ENCODE measurements around the gene VAMP1. TPM values are rescaled to one million over a fixed set of nuclear protein-coding genes. Genes with fewer than 3 reads are reported as not detected.

VAMP1 gene
- total and polyA plus RNA-seq, 12 donors, result 1.4 to 10.2 (median 3.0) TPM

DNA sequence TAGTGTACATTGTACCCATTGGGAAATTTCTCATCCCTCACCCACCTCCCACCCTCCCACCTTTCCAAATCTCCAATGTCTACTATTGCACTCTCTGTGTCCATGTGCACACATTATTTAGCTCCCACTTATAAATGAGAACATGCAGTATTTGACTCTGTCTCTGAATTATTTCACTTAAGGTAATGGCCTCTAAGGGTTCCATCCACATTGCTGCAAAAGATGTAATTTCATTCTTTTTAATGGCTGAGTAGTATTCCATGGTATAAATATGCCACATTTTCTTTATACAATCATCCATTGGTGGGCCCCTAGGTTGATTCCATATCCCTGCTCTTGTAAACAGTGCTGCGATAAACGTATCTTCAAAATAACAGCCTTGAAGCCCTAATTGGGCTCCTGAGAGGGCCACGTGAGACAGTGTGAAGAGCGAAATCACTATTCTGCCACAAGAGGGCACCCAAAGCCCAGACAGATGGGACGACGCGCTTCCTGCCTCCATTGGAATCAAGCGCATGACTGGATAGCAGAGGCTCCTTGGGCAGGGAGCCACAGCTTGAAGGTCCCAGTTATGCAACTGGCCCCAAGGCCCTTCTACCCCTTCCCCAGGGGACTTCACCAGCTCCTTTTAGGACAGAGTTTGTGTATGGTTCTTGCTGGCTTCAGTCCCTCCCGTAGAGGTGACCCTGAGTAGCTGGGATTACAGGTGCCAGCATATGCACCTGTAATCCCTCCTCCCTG, 47.0 kb downstream of the VAMP1 start:
- H3K27me3 ChIP-seq, result no peaks in the 10 kb centered on the region
- H3K27ac ChIP-seq, result peak overlapping the region in 2 of 10 donors; percentile 26 to 36
- H3K4me1 ChIP-seq, result peaks cover 0 to 21% (median 6%) of the 10 kb centered on the region in 9 donors
- intact Hi-C loops (cut with DNase I), result loop anchor here (1.0 to 10.0 kb wide), 11 partner anchors 39 to 135 kb away; partner anchors contain the start of genes GAPDH (in 3 of the 10) and IFFO1 (in 1 of the 10)
- H3K9me3 ChIP-seq, result no peaks in the 10 kb centered on the region
- WGBS, 2 donors, result 4 to 5% methylated on average over 9 of the region's 9 CpGs
- ATAC-seq, result peak; percentile 91 to 99 (median 98)
- H3K36me3 ChIP-seq, result no peaks in the 10 kb centered on the region
- DNase-seq, result peak; percentile 73 to 86
- TF ChIP-seq, protein P1, sequence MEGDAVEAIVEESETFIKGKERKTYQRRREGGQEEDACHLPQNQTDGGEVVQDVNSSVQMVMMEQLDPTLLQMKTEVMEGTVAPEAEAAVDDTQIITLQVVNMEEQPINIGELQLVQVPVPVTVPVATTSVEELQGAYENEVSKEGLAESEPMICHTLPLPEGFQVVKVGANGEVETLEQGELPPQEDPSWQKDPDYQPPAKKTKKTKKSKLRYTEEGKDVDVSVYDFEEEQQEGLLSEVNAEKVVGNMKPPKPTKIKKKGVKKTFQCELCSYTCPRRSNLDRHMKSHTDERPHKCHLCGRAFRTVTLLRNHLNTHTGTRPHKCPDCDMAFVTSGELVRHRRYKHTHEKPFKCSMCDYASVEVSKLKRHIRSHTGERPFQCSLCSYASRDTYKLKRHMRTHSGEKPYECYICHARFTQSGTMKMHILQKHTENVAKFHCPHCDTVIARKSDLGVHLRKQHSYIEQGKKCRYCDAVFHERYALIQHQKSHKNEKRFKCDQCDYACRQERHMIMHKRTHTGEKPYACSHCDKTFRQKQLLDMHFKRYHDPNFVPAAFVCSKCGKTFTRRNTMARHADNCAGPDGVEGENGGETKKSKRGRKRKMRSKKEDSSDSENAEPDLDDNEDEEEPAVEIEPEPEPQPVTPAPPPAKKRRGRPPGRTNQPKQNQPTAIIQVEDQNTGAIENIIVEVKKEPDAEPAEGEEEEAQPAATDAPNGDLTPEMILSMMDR (IDR thresholded peaks at IDR 0.05), result peak; percentile 84 to 95 (median 92)
- no peak overlapping the region for H3K4me3 ChIP-seq

DNA sequence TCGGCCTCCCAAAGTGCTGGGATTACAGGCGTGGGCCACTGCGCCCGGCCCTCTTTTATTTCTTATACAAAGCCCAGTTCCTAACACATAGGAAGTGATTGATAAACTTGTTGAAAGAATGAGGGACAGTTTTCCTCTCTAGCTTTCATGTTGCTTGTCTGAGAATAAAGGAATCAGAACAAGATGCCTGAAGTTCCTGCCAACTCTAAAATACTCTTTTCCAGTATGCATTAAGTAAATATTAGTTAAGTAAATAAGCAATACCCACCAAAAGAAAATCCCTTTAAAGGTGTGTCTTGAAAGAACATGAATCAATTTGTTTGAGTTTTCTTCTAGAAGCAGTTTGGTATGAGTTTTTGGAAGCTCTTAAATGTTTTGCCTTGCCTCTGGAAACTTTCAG, 50.1 kb downstream of the VAMP1 start:
- 83 to 84% methylated on average over 4 of the region's 4 CpGs for WGBS, 2 donors
- DNase-seq (no peak), ATAC-seq (no peak)
- TF ChIP-seq, protein P1 (IDR thresholded peaks at IDR 0.05), result no peak
- no peaks in the 10 kb centered on the region for H3K27me3 ChIP-seq
- no peak overlapping the region for H3K27ac ChIP-seq
- no peaks in the 10 kb centered on the region for H3K36me3 ChIP-seq
- intact Hi-C loops (cut with DNase I), result loop anchor here in 9 of 10 donors (5.0 to 10.0 kb wide), 5 partner anchors 42 to 137 kb away; partner anchors contain the start of genes GAPDH (in 3 of the 9) and IFFO1 (in 1 of the 9)
- no peaks in the 10 kb centered on the region for H3K9me3 ChIP-seq
- H3K4me3 ChIP-seq, result no peak overlapping the region
- H3K4me1 ChIP-seq, result peaks cover 0 to 17% (median 6%) of the 10 kb centered on the region in 9 donors

DNA sequence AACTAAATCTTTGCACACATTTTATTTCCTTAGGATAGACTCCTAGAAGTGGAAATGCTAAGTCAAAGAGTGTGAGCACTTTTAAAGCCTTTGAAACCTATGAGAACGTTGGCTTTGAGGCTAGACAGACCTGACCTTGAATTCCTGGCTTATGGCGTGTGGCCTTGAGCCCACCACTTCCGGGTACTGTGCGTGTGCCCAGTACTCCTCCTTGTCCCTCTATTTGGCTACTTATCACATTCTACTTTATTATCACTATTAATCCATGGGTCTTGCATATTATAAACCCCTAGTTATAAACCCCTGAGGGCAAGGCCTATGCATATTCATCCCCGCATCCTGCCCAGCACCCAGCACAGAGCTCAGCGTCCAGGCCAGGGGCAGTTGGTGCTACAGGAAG, 51.7 kb downstream of the VAMP1 start:
- Histone ChIP-seq H3K4me1 (peaks cover 0 to 15% (median 5%) of the 10 kb centered on the region in 9 donors), H3K36me3 (no peaks in the 10 kb centered on the region), H3K4me3 (no peak overlapping the region), H3K27ac (no peak overlapping the region), H3K9me3 (no peaks in the 10 kb centered on the region), H3K27me3 (no peaks in the 10 kb centered on the region)
- TF ChIP-seq, protein P1 (IDR thresholded peaks at IDR 0.05), result no peak
- no peak for ATAC-seq
- 69 to 87% methylated on average over 6 of the region's 6 CpGs for WGBS, 2 donors
- intact Hi-C loops (cut with DNase I), result no loop called here
- no peak for DNase-seq

DNA sequence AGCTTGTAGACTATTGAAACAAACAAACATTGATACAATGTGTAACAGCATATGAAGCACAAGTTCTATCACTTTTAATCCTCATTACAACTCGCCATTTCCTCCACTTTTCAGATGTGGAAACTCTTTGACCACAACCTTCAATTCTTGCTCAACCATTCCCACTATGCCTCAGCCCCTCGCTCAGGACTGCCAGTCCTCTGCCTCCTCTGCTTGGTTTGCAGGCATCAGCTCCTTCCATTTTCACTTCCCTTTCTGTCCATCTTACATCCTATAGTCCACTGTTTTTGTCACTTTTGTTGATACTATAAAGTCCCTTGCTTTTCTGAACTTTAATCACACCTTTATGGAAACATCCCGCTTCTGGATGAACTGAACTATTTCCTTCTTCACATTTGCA, 53.9 kb downstream of the VAMP1 start:
- Histone ChIP-seq H3K27me3 (no peaks in the 10 kb centered on the region), H3K27ac (peak overlapping the region in 1 of 10 donors; percentile 56), H3K4me1 (peaks cover 0 to 8% (median 0%) of the 10 kb centered on the region in 9 donors), H3K9me3 (no peaks in the 10 kb centered on the region), H3K4me3 (no peak overlapping the region), H3K36me3 (no peaks in the 10 kb centered on the region)
- TF ChIP-seq, protein P1 (IDR thresholded peaks at IDR 0.05), result no peak
- intact Hi-C loops (cut with DNase I), result no loop called here
- 89 to 93% methylated on average over 3 of the region's 3 CpGs for WGBS, 2 donors
- no peak for DNase-seq
- ATAC-seq, result peak in 5 of 8 donors; percentile 11 to 73 (median 54)

Other genes starting within 250 kb of the VAMP1 start
- gene PLEKHG6, start 160.0 kb downstream of the VAMP1 start, total RNA-seq, result 1 to 10 TPM in 2 of 10 donors, under 1 TPM in 3, not detected in 5; 0.13 to 1.9 (median 0.81) TPM
- 1 to 10 TPM; 1.1 to 1.6 TPM for gene PLEKHG6, start 160.0 kb downstream of the VAMP1 start, polyA plus RNA-seq
- 100 to 1,000 TPM in 1 of 10 donors, 10 to 100 TPM in 9; 29.4 to 100 (median 39.2) TPM for gene TNFRSF1A, start 128.6 kb downstream of the VAMP1 start, total RNA-seq
- 10 to 100 TPM; 34.4 to 75.7 TPM for gene TNFRSF1A, start 128.6 kb downstream of the VAMP1 start, polyA plus RNA-seq
- 1 to 10 TPM in 1 of 10 donors, under 1 TPM in 5, not detected in 4; 0.17 to 1.1 (median 0.49) TPM for gene SCNN1A, start 95.1 kb downstream of the VAMP1 start, total RNA-seq
- under 1 TPM; 0.15 to 0.23 TPM for gene SCNN1A, start 95.1 kb downstream of the VAMP1 start, polyA plus RNA-seq
- gene LTBR, start 86.5 kb downstream of the VAMP1 start, total RNA-seq, result 10 to 100 TPM; 14.1 to 49.1 (median 20.8) TPM
- gene LTBR, start 86.5 kb downstream of the VAMP1 start, polyA plus RNA-seq, result 10 to 100 TPM; 37.5 to 38.3 TPM
- 1 to 10 TPM in 1 of 10 donors, under 1 TPM in 3, not detected in 6; 0.30 to 3.4 (median 0.32) TPM for gene CD27, start 25.7 kb downstream of the VAMP1 start, total RNA-seq
- under 1 TPM; 0.28 to 0.59 TPM for gene CD27, start 25.7 kb downstream of the VAMP1 start, polyA plus RNA-seq
- gene TAPBPL, start 18.6 kb downstream of the VAMP1 start, total RNA-seq, result 10 to 100 TPM; 14.8 to 57.5 (median 17.8) TPM
- gene TAPBPL, start 18.6 kb downstream of the VAMP1 start, polyA plus RNA-seq, result 10 to 100 TPM in 1 of 2 donors, 1 to 10 TPM in 1; 7.9 to 16.7 TPM
- gene MRPL51, start 22.6 kb upstream of the VAMP1 start, total RNA-seq, result 100 to 1,000 TPM; 232 to 300 (median 255) TPM
- gene MRPL51, start 22.6 kb upstream of the VAMP1 start, polyA plus RNA-seq, result 100 to 1,000 TPM; 123 to 181 TPM
- gene NCAPD2, start 23.4 kb upstream of the VAMP1 start, total RNA-seq, result 10 to 100 TPM in 8 of 10 donors, 1 to 10 TPM in 2; 8.4 to 18.8 (median 13.1) TPM
- gene NCAPD2, start 23.4 kb upstream of the VAMP1 start, polyA plus RNA-seq, result 1 to 10 TPM; 5.4 to 5.8 TPM
- 1,000 to 10,000 TPM; 4,081 to 7,888 (median 4,666) TPM for gene GAPDH, start 63.8 kb upstream of the VAMP1 start, total RNA-seq
- gene GAPDH, start 63.8 kb upstream of the VAMP1 start, polyA plus RNA-seq, result 1,000 to 10,000 TPM; 5,840 to 6,426 TPM
- 10 to 100 TPM; 10.5 to 21.6 (median 17.3) TPM for gene IFFO1, start 85.4 kb upstream of the VAMP1 start, total RNA-seq
- gene IFFO1, start 85.4 kb upstream of the VAMP1 start, polyA plus RNA-seq, result 10 to 100 TPM; 14.3 to 30.5 TPM
- gene NOP2, start 97.6 kb upstream of the VAMP1 start, total RNA-seq, result 10 to 100 TPM; 11.1 to 29.2 (median 15.3) TPM
- 10 to 100 TPM; 18.5 to 31.1 TPM for gene NOP2, start 97.6 kb upstream of the VAMP1 start, polyA plus RNA-seq
- gene CHD4, start 136.7 kb upstream of the VAMP1 start, total RNA-seq, result 100 to 1,000 TPM; 125 to 201 (median 153) TPM
- 100 to 1,000 TPM; 129 to 265 TPM for gene CHD4, start 136.7 kb upstream of the VAMP1 start, polyA plus RNA-seq
- 10 to 100 TPM in 1 of 10 donors, 1 to 10 TPM in 9; 2.1 to 10.0 (median 4.4) TPM for gene LPAR5, start 165.3 kb upstream of the VAMP1 start, total RNA-seq
- 1 to 10 TPM; 1.7 to 4.4 TPM for gene LPAR5, start 165.3 kb upstream of the VAMP1 start, polyA plus RNA-seq
- 1 to 10 TPM in 4 of 10 donors, under 1 TPM in 5, not detected in 1; 0.25 to 4.1 (median 0.79) TPM for gene ACRBP, start 176.8 kb upstream of the VAMP1 start, total RNA-seq
- gene ACRBP, start 176.8 kb upstream of the VAMP1 start, polyA plus RNA-seq, result under 1 TPM; 0.29 to 0.43 TPM
- gene ING4, start 192.4 kb upstream of the VAMP1 start, total RNA-seq, result 10 to 100 TPM; 17.7 to 32.5 (median 22.6) TPM
- gene ING4, start 192.4 kb upstream of the VAMP1 start, polyA plus RNA-seq, result 10 to 100 TPM; 20.0 to 25.5 TPM
- 10 to 100 TPM; 25.1 to 36.0 (median 29.0) TPM for gene ZNF384, start 218.7 kb upstream of the VAMP1 start, total RNA-seq
- gene ZNF384, start 218.7 kb upstream of the VAMP1 start, polyA plus RNA-seq, result 10 to 100 TPM; 17.6 to 23.7 TPM
- under 1 TPM in 4 of 10 donors, not detected in 6; 0.12 to 0.54 (median 0.25) TPM for gene PIANP, start 230.1 kb upstream of the VAMP1 start, total RNA-seq
- gene PIANP, start 230.1 kb upstream of the VAMP1 start, polyA plus RNA-seq, result under 1 TPM; 0.22 to 0.58 TPM

All from heart right ventricle (tissue), 16 donors.